ENCODE measurements around the gene KIRREL3. TPM values are rescaled to one million over a fixed set of nuclear protein-coding genes. Genes with fewer than 3 reads are reported as not detected.
A peak's percentile ranks its signal among the peaks of the same experiment; 100 is the strongest.

The KIRREL3 gene
- total RNA-seq, 1 donor from 2014 or later: not detected

DNA sequence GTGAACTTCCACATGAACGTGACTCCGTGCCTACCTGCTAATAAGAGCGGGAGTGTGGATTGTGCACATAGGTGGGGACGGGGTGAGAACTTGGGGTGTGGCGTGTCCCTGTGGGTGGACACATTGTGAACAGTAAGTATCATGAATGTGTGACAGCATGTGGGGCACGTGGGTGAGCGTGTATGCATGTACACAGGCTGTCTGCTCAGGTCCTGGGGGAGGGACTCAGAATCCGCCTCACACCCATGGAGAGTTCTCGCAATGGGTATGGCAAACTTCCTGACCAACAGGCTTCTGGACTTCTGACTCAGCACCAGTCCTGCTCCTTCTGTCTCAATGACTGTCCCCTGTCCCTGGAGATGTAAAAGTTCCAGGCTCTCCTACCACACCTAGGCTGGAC lies 422.1 kb downstream of the KIRREL3 start:
- intact Hi-C loops (cut with micrococcal nuclease): no loop called here
- H3K27me3 Mint-ChIP-seq (ENCODE audit: low read depth): no peaks in the 10 kb centered on the region
- H3K27ac Mint-ChIP-seq: no peak overlapping the region
- H3K4me1 Mint-ChIP-seq (ENCODE audit: low read depth): no peaks in the 10 kb centered on the region
- H3K9me3 Mint-ChIP-seq: no peaks in the 10 kb centered on the region
- H3K36me3 Mint-ChIP-seq (ENCODE audit: low read depth): no peaks in the 10 kb centered on the region
- no peak overlapping the region for H3K4me3 Mint-ChIP-seq (ENCODE audit: low read depth)
- no peak for DNase-seq (ENCODE audit: low spot score)

DNA sequence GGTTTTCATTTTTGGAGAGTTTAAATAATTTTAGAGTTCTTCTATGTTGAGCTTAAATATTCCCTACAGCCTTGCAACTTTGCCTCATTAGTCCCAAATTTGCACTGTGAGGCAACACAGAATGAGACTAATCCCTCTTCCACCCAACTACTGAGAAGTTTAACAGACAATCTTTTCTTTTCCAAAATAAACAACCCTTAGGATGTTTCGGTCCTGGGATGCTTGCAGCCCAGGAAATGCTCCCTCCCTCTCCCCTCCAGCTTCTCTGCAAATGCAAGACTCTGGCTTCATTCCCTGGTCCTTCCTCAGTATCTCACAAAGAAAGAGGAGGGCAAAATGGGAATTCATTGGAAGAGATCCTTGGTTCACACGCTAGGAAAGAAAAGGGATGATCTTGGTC lies 422.5 kb downstream of the KIRREL3 start:
- no peak overlapping the region for H3K27ac Mint-ChIP-seq
- H3K4me1 Mint-ChIP-seq (ENCODE audit: low read depth): no peaks in the 10 kb centered on the region
- intact Hi-C loops (cut with micrococcal nuclease): no loop called here
- no peaks in the 10 kb centered on the region for H3K36me3 Mint-ChIP-seq (ENCODE audit: low read depth)
- H3K9me3 Mint-ChIP-seq: no peaks in the 10 kb centered on the region
- no peak for DNase-seq (ENCODE audit: low spot score)
- no peaks in the 10 kb centered on the region for H3K27me3 Mint-ChIP-seq (ENCODE audit: low read depth)
- H3K4me3 Mint-ChIP-seq (ENCODE audit: low read depth): no peak overlapping the region

DNA sequence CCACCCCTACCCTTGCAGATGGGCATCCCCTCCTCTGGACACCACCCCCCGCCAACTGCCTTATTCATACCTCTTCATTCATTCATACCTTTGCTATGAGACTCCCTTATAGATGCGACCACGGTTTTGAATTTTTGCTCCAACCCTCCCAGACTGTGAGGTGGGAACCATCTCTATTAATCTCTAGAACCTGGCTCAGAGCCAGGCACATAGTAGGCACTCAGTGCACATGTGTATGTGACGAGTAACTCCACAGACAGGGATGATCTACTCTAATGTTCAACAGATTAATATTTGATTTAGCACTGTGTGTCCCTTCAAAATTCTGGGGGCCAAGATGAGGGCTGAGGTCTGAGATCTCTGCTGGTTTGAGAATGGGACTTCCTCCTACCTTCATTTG lies 424.7 kb downstream of the KIRREL3 start:
- Mint-ChIP-seq H3K4me1 (ENCODE audit: low read depth) (no peaks in the 10 kb centered on the region), H3K36me3 (ENCODE audit: low read depth) (no peaks in the 10 kb centered on the region), H3K4me3 (ENCODE audit: low read depth) (no peak overlapping the region), H3K9me3 (no peaks in the 10 kb centered on the region), H3K27ac (no peak overlapping the region), H3K27me3 (ENCODE audit: low read depth) (no peaks in the 10 kb centered on the region)
- DNase-seq (ENCODE audit: low spot score): no peak
- intact Hi-C loops (cut with micrococcal nuclease): no loop called here

DNA sequence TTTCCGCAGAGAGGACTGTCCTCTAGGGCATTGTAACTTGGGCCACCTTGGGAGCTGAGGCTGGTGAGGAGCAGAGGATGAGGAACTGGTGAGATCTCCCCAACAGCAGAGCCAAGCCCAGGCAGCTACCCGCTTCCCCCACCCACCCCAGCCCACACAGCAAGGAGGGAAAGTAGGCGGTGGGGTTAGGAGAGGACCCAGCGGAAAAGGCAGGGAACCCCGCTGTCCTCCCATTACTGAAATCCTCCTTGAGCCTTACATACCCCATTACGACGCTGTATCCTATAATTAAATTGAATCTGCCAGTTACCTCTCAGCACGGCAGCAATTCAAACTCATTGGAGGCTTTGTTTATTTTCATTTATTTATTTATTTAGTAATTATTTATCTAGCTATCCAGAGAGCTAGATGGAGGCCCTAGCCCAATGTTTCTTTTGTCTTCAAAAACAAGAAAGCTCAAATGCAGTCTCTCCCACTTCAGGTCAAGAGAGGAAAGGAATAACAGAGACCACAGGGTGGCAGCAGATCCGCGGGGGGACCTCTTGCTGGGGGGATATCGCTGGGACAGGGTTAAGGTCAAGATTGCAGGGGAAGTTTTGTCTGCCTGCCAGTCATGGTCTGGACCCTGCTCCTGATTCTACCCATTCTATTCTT lies 427.1 kb downstream of the KIRREL3 start:
- Mint-ChIP-seq H3K27ac (no peak overlapping the region), H3K4me1 (ENCODE audit: low read depth) (no peaks in the 10 kb centered on the region), H3K27me3 (ENCODE audit: low read depth) (no peaks in the 10 kb centered on the region), H3K36me3 (ENCODE audit: low read depth) (no peaks in the 10 kb centered on the region), H3K9me3 (no peaks in the 10 kb centered on the region), H3K4me3 (ENCODE audit: low read depth) (no peak overlapping the region)
- intact Hi-C loops (cut with micrococcal nuclease): no loop called here
- no peak for DNase-seq (ENCODE audit: low spot score)

DNA sequence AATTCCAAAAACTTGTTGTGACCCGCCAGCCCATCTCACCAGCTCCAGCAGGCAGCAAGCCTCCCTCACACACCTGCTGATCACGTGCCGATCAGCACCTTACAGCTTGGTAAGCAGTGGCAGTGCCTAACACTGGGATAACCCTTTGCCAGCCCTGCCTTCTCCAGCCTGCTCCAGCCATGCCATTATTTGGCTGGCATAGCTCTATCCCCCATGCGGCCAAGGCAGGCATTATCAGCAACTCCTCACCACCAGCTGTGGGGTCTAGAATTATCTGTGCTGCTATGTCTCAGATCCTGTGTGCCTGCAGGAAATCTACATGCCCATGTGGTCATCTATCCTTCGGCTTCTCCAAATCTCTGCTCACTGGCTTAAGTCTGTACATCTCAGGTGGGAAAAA lies 430.1 kb downstream of the KIRREL3 start:
- H3K27ac Mint-ChIP-seq: no peak overlapping the region
- intact Hi-C loops (cut with micrococcal nuclease): no loop called here
- DNase-seq (ENCODE audit: low spot score): no peak
- H3K4me1 Mint-ChIP-seq (ENCODE audit: low read depth): no peaks in the 10 kb centered on the region
- no peaks in the 10 kb centered on the region for H3K36me3 Mint-ChIP-seq (ENCODE audit: low read depth)
- H3K27me3 Mint-ChIP-seq (ENCODE audit: low read depth): no peaks in the 10 kb centered on the region
- H3K9me3 Mint-ChIP-seq: no peaks in the 10 kb centered on the region
- H3K4me3 Mint-ChIP-seq (ENCODE audit: low read depth): no peak overlapping the region

DNA sequence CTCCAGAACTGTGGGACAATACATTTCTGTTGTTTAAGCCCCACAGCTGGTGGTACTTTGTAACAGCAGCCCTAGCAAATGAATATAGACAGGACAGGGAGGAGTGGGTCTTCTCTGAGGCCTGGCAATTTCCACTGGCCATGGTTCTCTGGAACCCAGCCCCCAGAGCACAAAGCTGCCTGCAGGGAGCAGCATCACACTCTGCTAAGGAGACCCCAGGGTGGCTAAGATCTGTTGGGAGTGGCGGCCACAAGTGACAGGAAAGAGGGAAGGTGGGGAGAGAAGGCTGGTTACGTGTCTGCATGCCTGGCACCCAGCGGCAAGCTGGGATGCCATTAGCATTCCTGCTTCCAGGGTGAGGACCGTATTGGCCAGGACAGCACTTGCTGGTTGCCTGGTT lies 433.2 kb downstream of the KIRREL3 start:
- Mint-ChIP-seq H3K9me3 (no peaks in the 10 kb centered on the region), H3K4me3 (ENCODE audit: low read depth) (no peak overlapping the region), H3K27ac (no peak overlapping the region), H3K27me3 (ENCODE audit: low read depth) (no peaks in the 10 kb centered on the region), H3K4me1 (ENCODE audit: low read depth) (no peaks in the 10 kb centered on the region), H3K36me3 (ENCODE audit: low read depth) (no peaks in the 10 kb centered on the region)
- DNase-seq (ENCODE audit: low spot score): no peak
- intact Hi-C loops (cut with micrococcal nuclease): no loop called here

DNA sequence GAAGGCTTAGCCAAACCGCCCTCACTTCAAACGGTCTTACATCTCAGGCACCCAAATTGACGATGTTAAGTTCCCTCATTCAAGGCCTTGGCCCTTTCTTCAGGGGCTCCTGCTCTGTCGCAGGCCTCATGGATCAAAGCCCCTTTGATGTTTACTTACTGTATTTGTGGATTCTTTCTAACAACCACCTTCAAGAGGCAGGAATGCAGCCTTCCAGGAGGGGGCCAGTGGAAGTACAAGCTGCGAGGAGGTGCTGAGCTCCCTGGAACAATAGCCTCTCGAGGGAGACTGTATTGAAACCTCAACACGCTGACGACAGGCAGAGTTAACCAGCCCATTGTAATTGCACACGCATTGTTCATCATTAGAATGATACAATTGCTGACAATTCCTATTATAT lies 436.0 kb downstream of the KIRREL3 start:
- H3K36me3 Mint-ChIP-seq (ENCODE audit: low read depth): no peaks in the 10 kb centered on the region

DNA sequence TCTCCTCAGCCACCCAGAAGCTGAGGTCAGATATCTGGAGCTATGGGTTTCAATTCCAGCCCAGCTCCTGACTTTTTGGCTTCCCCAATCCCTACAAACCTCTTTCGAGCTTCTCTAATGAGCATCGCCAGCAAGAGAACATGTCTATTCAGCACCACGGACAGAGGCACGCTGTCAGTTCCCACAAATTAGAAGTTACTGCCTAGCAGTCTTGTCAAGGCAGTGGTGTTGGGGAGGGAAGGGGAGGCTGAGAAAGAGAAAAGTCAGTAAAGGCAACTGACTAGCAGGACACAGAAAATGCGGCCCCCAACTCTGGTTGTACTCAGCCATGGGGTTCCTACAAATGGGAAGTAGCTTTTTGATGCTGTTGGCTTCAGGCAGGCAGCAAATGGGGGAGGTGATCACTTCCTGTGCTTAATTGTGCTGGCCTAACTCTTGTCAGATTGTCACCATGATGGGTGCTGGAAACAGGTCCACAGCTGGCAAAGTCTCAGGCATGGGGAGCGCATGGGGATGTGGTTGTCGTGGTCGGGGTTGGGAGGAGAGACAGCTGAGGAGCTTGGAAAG lies 439.2 kb downstream of the KIRREL3 start:
- Mint-ChIP-seq H3K36me3 (ENCODE audit: low read depth) (no peaks in the 10 kb centered on the region), H3K9me3 (no peaks in the 10 kb centered on the region), H3K27ac (no peak overlapping the region), H3K27me3 (ENCODE audit: low read depth) (no peaks in the 10 kb centered on the region), H3K4me3 (ENCODE audit: low read depth) (no peak overlapping the region), H3K4me1 (ENCODE audit: low read depth) (no peaks in the 10 kb centered on the region)
- intact Hi-C loops (cut with micrococcal nuclease): no loop called here
- DNase-seq (ENCODE audit: low spot score): peak; percentile 20

More for the DNA sequence above, 436.0 kb downstream of the KIRREL3 start:
- no peak overlapping the region for H3K4me3 Mint-ChIP-seq (ENCODE audit: low read depth)
- no peak overlapping the region for H3K27ac Mint-ChIP-seq
- no peaks in the 10 kb centered on the region for H3K4me1 Mint-ChIP-seq (ENCODE audit: low read depth)
- no peaks in the 10 kb centered on the region for H3K9me3 Mint-ChIP-seq
- intact Hi-C loops (cut with micrococcal nuclease): no loop called here
- DNase-seq (ENCODE audit: low spot score): no peak
- no peaks in the 10 kb centered on the region for H3K27me3 Mint-ChIP-seq (ENCODE audit: low read depth)

DNA sequence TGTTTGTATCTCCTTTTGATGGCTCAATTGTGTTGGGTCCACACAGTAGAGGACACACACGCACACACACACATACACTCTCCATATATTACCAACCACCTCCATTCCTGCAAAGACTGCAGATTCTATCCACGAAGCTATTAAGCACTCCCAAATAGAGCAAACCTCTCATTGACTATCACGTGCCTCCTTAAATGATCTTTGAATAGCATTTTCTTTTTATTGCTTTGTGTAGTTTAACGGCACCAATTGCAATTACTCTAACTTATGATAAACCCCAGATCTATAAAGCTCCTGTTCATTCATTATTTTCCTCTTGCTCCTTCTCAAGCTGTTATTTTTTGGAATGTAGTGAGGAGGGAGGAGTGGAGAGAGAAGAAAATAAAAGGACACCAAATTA lies 440.3 kb downstream of the KIRREL3 start:
- Mint-ChIP-seq H3K27me3 (ENCODE audit: low read depth) (no peaks in the 10 kb centered on the region), H3K4me3 (ENCODE audit: low read depth) (no peak overlapping the region), H3K36me3 (ENCODE audit: low read depth) (no peaks in the 10 kb centered on the region), H3K4me1 (ENCODE audit: low read depth) (no peaks in the 10 kb centered on the region), H3K27ac (no peak overlapping the region), H3K9me3 (no peaks in the 10 kb centered on the region)
- no peak for DNase-seq (ENCODE audit: low spot score)
- intact Hi-C loops (cut with micrococcal nuclease): no loop called here

DNA sequence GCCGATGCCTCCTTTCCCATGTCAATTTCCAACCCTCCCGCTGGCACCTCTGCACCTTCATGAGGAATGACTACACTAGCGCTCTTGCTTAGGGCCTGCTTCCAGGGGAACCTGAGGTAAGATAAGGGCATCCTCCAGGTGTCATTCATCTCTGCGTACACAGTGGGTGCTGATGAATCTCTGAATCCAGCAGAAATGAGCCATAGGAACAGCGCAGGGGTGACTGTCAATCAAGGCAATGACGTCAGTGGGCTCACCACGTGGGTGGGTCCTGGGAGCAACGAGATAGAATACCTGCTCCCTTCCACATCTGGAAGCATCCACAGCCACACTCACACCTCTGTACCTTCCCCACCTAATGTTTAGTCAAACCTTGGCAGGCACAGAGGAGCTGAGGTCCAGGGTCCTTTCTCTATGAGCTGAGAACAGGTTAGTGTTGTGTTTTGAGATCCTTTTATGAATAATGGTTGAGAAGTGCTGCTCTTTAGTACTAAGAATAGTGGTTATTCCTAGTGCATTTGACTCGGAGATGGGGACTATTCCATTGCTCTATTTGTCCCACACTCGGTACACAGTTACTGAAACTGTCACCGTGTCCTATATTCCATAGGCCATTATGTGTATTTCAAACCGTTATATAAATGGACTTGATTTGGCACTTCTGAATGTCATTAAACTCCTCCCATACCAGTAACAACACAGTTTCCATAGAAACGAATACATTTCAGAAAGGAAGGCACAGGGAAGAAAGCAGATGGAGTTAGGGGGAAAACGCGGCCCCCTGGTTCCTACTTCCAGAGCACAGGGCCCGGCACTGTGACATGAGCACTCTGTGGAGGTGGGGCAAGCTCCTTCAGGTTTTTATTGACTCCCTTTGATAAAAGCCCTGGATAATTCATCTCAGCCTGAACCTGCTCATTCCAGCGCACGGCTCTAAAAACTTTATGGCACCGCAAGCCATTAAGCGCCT lies 451.7 kb downstream of the KIRREL3 start:
- intact Hi-C loops (cut with micrococcal nuclease): no loop called here
- no peaks in the 10 kb centered on the region for H3K36me3 Mint-ChIP-seq (ENCODE audit: low read depth)
- peaks cover 4% of the 10 kb centered on the region for H3K27me3 Mint-ChIP-seq (ENCODE audit: low read depth)
- no peak overlapping the region for H3K4me3 Mint-ChIP-seq (ENCODE audit: low read depth)
- no peak for DNase-seq (ENCODE audit: low spot score)
- no peak overlapping the region for H3K27ac Mint-ChIP-seq
- H3K9me3 Mint-ChIP-seq: no peaks in the 10 kb centered on the region
- no peaks in the 10 kb centered on the region for H3K4me1 Mint-ChIP-seq (ENCODE audit: low read depth)

DNA sequence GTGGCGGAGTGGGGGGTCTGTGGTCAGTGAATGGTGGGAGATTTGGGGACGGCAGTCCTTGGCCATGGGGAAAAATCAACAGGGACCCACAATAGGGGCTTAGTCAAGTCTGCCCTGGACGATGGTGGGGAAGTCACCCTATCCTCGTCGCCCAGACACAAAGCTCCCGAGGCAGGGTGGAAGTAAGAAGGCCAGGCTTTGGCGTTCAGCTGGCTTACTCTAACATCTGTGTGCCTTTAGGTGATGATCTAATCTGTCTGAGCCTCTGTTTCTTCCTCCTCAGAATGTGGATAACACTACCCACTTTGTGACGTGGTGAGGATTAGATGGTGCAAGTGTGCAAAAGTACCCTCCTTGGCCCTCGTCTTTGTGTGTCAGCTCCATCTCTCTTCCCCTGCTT lies 452.9 kb downstream of the KIRREL3 start:
- Mint-ChIP-seq H3K4me1 (ENCODE audit: low read depth) (no peaks in the 10 kb centered on the region), H3K27ac (no peak overlapping the region), H3K36me3 (ENCODE audit: low read depth) (no peaks in the 10 kb centered on the region), H3K9me3 (no peaks in the 10 kb centered on the region), H3K27me3 (ENCODE audit: low read depth) (peaks cover 6% of the 10 kb centered on the region), H3K4me3 (ENCODE audit: low read depth) (no peak overlapping the region)
- intact Hi-C loops (cut with micrococcal nuclease): no loop called here
- DNase-seq (ENCODE audit: low spot score): no peak

DNA sequence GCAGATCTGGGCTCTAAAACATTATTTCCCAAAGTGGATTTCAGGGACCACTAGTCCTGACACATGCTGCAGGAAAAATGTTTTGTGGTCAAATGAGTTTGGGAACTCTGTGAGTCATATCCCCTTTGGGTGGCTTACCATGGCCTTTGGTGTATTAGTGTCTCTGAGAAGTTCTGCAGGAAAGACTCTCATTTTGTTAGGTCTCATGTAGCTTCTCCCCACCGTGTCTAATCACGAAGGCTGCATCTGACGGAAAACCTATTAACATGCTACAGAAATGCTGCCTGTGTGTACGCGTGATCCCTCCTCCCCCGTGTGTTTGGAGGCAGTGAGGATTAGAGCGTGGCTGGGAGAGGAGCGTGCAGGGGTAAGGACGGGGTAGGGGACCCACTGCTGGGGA lies 453.4 kb downstream of the KIRREL3 start:
- Mint-ChIP-seq H3K4me1 (ENCODE audit: low read depth) (no peaks in the 10 kb centered on the region), H3K4me3 (ENCODE audit: low read depth) (no peak overlapping the region), H3K27me3 (ENCODE audit: low read depth) (peaks cover 6% of the 10 kb centered on the region), H3K36me3 (ENCODE audit: low read depth) (no peaks in the 10 kb centered on the region), H3K9me3 (no peaks in the 10 kb centered on the region), H3K27ac (no peak overlapping the region)
- DNase-seq (ENCODE audit: low spot score): no peak
- intact Hi-C loops (cut with micrococcal nuclease): no loop called here

DNA sequence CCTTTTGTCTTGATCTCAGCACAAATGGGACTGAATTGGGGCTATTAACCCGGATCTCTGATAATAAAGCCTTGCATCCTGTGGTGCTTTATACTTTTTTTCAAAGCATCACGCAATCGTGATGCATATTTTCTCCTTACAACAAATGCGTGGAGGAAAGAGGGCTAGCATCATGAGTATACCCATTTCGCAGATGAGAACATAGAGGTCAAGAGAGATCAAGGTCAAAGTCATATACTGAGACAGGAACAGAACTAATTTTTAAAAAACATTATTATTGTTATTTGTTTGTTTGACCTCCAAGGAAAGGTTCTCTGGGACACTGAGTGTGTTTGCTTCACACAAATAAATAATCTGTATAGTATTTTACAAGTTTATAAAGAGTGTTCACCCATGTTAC lies 453.9 kb downstream of the KIRREL3 start:
- intact Hi-C loops (cut with micrococcal nuclease): no loop called here
- H3K9me3 Mint-ChIP-seq: no peaks in the 10 kb centered on the region

More for the DNA sequence above, 453.9 kb downstream of the KIRREL3 start:
- Mint-ChIP-seq H3K4me1 (ENCODE audit: low read depth) (no peaks in the 10 kb centered on the region), H3K27me3 (ENCODE audit: low read depth) (peaks cover 6% of the 10 kb centered on the region), H3K36me3 (ENCODE audit: low read depth) (no peaks in the 10 kb centered on the region), H3K4me3 (ENCODE audit: low read depth) (no peak overlapping the region), H3K27ac (no peak overlapping the region)
- DNase-seq (ENCODE audit: low spot score): no peak
